NB4 (cell line): ENCODE results near the gene RBM45.
A peak's percentile ranks its signal among the peaks of the same experiment; 100 is the strongest.
"Not testable (repeated sequence)": the region's sequence is repeated elsewhere in the genome, so short reads cannot be mapped to it uniquely, and the experiment has no call there.

Experiments
- DNase-seq: peaks from one replicate; pipeline ENCODE4 v3.0.0; 2010; ENCODE audit warnings: low read depth
- H3K4me3 ChIP-seq: one replicate; pipeline ENCODE4 v1.5.1; 2011; ENCODE audit warnings: mild to moderate bottlenecking, low read depth, low read length, moderate library complexity
- MYC ChIP-seq: IDR thresholded peaks from 2 replicates; pipeline ENCODE4 v1.6.1; 2011; ENCODE audit warnings: low read depth, low read length
- POLR2A ChIP-seq: IDR thresholded peaks from 2 replicates; pipeline ENCODE4 v1.6.1; 2011; ENCODE audit warnings: mild to moderate bottlenecking; ENCODE audit not compliant: insufficient read length; ENCODE audit errors: extremely low read depth
- TF ChIP-seq, protein P1 (sequence below): IDR thresholded peaks from one replicate; pipeline ENCODE4 v1.5.1; 2012; ENCODE audit warnings: low read depth, low read length
- TF ChIP-seq, protein P2 (sequence below): IDR thresholded peaks from 2 replicates; pipeline ENCODE4 v1.6.1; 2011; ENCODE audit warnings: low read depth, low read length

Gene RBM45

DNA sequence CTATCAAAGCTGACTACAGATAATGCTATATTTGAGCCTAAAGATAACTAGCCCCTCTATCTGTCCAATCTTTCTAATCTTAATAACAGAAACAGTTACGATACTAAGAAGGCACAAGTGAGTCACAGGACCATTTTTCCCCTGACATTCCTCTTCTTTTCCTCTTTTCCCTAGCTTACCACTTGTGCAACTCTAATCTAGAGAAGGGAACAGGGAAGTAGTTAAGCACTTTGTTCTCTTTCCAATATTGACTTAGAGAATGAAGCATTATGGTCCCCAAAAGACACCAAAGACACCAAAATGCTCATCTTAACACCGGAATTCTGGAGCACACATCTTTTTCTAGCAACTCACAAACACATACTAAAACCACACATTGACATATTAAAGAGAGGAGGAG lies 41.4 kb upstream of the RBM45 start:
- TF ChIP-seq, protein P1, sequence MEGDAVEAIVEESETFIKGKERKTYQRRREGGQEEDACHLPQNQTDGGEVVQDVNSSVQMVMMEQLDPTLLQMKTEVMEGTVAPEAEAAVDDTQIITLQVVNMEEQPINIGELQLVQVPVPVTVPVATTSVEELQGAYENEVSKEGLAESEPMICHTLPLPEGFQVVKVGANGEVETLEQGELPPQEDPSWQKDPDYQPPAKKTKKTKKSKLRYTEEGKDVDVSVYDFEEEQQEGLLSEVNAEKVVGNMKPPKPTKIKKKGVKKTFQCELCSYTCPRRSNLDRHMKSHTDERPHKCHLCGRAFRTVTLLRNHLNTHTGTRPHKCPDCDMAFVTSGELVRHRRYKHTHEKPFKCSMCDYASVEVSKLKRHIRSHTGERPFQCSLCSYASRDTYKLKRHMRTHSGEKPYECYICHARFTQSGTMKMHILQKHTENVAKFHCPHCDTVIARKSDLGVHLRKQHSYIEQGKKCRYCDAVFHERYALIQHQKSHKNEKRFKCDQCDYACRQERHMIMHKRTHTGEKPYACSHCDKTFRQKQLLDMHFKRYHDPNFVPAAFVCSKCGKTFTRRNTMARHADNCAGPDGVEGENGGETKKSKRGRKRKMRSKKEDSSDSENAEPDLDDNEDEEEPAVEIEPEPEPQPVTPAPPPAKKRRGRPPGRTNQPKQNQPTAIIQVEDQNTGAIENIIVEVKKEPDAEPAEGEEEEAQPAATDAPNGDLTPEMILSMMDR: no peak
- TF ChIP-seq, protein P2, sequence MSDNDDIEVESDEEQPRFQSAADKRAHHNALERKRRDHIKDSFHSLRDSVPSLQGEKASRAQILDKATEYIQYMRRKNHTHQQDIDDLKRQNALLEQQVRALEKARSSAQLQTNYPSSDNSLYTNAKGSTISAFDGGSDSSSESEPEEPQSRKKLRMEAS: no peak
- TF ChIP-seq POLR2A: no peak
- no peak for TF ChIP-seq MYC
- no peak for DNase-seq
- no peak overlapping the region for H3K4me3 ChIP-seq

DNA sequence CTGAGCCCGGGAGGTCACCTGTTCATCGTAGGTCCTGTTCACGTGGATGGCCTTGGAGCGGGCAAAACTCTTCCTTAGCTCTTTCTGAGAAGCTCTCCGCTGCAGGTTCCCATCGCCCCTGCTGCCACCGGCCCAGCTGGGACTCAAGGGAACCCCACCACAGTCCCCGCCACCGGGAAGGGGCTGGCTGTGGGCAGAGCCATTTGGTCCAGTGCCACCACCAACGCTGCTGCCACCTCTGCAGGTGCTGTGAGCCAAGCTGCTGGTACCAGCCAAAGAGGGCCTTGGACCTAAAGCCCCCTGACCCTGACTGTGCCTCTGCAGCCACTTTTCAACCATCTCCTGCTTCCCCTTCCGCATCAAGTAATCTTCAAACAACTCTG lies 40.2 kb upstream of the RBM45 start:
- no peak for TF ChIP-seq MYC
- TF ChIP-seq, protein P2: no peak
- no peak overlapping the region for H3K4me3 ChIP-seq
- DNase-seq: no peak

DNA sequence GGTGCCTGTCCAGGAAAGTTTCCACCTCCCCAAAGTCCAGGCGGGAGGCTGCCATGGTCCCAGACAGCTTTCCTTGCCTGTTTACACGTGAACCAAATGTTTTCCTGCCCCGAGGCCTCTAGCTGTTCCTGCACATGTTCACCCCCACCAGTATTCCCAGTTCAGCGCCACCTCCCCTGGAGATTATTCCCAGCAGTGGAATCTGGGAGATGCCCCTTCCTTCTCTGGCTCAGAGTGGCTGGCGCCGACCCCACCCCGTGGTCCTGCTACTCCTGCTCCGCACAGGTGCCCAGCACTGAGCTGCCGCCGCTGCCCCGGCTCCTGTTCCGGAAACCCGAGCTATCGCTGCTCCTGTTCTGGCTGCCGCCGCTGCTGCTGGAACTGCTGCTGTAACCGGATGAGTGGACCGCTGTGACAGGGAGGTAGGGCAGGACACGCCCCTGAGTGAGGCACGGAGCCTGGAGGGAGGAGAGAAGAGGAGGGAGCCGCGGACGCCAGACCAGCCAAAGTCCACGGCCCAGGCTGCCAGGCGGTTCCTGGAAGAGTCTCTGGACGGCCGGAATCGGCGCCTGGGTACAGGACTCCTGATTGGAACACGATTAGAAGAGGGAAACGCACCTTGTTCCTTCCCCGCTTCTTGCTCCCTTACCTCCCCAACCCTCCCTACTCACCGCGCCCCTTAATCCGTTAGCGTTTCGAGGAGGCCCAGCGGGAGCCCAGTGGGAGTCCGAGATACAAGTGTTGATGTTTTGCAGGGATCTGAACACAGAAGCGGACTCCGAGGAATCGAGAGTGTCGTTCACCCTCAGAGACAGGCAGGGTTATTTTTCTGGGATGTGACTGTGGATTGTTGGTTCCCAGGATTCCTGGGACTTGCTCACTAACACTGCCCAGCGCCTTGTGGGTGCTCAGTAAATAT lies 39.6 kb upstream of the RBM45 start, which contains the start of gene PDE11A:
Gene PDE11A, minus strand, starts transcription at position 395 of the 919 bp plus-strand sequence. Its CDS starts 340 bp downstream, at position 55.
- TF ChIP-seq, protein P2: no peak
- TF ChIP-seq, protein P1: no peak
- TF ChIP-seq MYC (no peak), POLR2A (no peak)
- DNase-seq: peak; percentile 14
- no peak within 1 kb of the TSS for H3K4me3 ChIP-seq

DNA sequence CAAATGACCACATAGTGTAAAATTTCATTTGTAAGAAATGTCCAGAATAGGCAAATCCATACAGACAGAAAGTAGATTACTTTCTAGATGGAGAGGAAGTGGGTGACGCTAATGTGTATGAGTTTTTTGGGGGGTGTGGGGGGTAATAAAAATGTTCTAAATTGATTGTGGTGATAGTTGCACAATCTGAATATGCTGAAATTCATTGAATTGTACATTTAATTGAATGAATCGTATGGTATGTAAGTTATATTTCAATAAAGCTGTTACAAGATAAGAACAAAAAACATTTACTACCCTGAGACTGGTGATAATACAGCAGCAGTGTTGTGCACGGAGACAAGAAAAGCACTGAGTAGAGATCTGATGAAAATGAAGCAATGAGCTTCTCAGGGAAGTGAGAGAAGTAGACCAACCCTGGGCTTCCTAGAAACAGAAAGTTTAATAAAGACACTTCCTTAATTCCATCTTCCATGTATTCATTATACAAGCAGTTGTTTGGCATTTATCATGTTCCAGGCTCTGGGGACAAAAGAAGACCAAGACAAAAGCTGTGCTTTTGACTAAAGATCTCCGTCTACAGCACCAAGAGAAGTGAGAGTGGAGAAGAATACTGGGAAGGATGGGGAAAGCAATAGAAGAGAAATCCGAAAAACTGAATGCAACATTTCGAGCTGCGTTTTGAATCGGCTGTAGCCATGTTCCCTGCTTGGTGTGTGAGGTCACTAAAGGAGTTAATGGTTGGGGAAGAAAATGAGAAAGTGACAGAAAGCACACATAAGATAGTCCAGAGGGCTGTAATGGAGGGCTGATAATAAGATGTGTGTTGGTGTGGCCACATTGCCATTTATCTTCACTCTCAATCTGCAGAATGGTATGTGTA lies 37.9 kb upstream of the RBM45 start:
- H3K4me3 ChIP-seq: no peak overlapping the region
- no peak for DNase-seq
- TF ChIP-seq, protein P2: no peak
- TF ChIP-seq MYC: no peak
- TF ChIP-seq, protein P1: no peak
- TF ChIP-seq POLR2A: no peak

DNA sequence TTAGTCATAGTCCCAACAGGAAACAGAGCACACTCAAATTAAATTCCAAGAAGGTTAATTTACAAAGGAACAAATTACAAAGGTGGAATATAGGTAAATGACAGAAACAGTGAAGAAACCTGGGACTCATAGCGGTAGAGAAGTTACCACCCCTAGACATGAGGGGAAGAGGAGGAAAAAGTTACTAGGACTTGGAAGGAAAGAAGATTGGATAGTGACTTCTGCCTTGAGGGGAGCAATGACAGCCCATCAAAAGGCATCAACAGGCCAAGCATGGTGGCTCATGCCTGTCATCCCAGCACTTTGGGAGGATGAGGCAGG lies 37.3 kb upstream of the RBM45 start:
- no peak for DNase-seq
- TF ChIP-seq POLR2A: no peak
- TF ChIP-seq MYC: no peak
- TF ChIP-seq, protein P1: no peak
- TF ChIP-seq, protein P2: no peak
- H3K4me3 ChIP-seq: no peak overlapping the region

DNA sequence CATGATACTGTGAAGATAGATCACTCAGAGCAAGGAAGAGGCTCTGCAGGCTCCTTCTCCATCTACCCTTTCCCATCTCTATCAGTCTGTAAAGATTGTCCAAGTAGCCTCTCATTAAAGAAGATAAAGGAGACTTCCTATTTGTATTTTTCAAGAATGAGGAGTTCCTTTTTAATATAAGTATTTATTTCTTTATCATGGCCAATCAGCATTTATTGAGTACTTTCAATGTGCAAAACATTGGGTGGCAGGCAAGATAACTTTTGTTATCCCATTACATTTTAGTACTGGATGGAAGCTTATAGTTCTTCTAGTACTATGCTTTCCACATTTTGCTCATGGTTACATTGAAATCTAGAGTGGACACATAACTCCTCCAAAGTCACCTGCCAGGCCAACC lies 36.1 kb upstream of the RBM45 start:
- DNase-seq: no peak
- H3K4me3 ChIP-seq: no peak overlapping the region
- TF ChIP-seq, protein P2: no peak
- TF ChIP-seq POLR2A (no peak), MYC (no peak)
- TF ChIP-seq, protein P1: no peak

DNA sequence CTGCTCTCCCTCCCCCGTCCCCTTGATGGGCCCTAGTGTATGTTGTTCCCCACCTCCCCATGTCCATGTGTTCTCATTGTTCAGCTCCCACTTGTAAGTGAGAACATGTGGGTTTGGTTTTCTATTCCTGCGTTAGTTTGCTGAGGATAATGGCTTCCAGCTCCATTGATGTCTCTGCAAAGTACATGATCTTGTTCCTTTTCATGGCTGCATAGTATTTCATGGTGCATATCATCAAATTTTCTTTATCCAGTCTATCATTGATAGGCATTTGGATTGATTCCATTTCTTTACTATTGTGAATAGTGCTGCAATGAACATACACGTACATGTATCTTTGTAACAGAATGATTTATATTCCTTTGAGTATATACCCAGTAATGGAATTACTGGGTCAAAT lies 33.0 kb upstream of the RBM45 start:
- H3K4me3 ChIP-seq, DNase-seq: not testable (repeated sequence)
